Neural progenitor cell (in vitro differentiated cells): ENCODE data around the gene COMMD3. TPM values are rescaled to one million over a fixed set of nuclear protein-coding genes. Genes with fewer than 3 reads are reported as not detected.
A peak's percentile ranks its signal among the peaks of the same experiment; 100 is the strongest.

Experiments
- DNase-seq: peaks from one replicate; pipeline ENCODE4 v3.0.0-alpha.2; 2016; ENCODE audit warnings: low spot score
- H2AFZ ChIP-seq: fragments of 200-600 bp; sonication (generic); replicated peaks from 2 replicates; pipeline ENCODE4 v1.6.1; 2016; ENCODE audit warnings: antibody characterized with exemption
- H3F3A ChIP-seq: fragments of 200-600 bp; sonication (generic); 2 replicates; pipeline ENCODE4 v1.6.1; 2016; ENCODE audit warnings: antibody characterized with exemption, low read depth
- H3K27ac ChIP-seq: fragments of 200-600 bp; sonication (generic); 2 replicates; pipeline ENCODE4 v1.5.1; 2016; ENCODE audit warnings: mild to moderate bottlenecking
- H3K27me3 ChIP-seq: fragments of 200-600 bp; sonication (generic); 2 replicates; pipeline ENCODE4 v1.6.1; 2016; ENCODE audit warnings: mild to moderate bottlenecking, moderate library complexity
- H3K36me3 ChIP-seq: fragments of 200-600 bp; sonication (generic); 2 replicates; pipeline ENCODE4 v1.5.1; 2016
- H3K4me1 ChIP-seq: fragments of 200-600 bp; sonication (generic); 2 replicates; pipeline ENCODE4 v1.6.1; 2016; ENCODE audit warnings: mixed run types
- H3K4me2 ChIP-seq: fragments of 200-600 bp; sonication (generic); 2 replicates; pipeline ENCODE4 v1.6.1; 2016
- H3K4me3 ChIP-seq: fragments of 200-600 bp; sonication (generic); 2 replicates; pipeline ENCODE4 v1.5.1; 2016
- H3K79me2 ChIP-seq: fragments of 200-600 bp; sonication (generic); 2 replicates; pipeline ENCODE4 v1.6.1; 2016; ENCODE audit warnings: low read depth
- H3K9ac ChIP-seq: fragments of 200-600 bp; sonication (generic); 2 replicates; pipeline ENCODE4 v1.6.1; 2016
- H3K9me3 ChIP-seq: fragments of 200-600 bp; sonication (generic); 2 replicates; pipeline ENCODE4 v1.5.1; 2016; ENCODE audit warnings: low read depth
- H4K20me1 ChIP-seq: fragments of 200-600 bp; sonication (generic); 2 replicates; pipeline ENCODE4 v1.6.1; 2016; ENCODE audit warnings: low read depth
- H3K27ac Mint-ChIP-seq: 3 replicates; pipeline ENCODE4 v1.8.0; 2021; ENCODE audit warnings: mixed read lengths
- H3K27me3 Mint-ChIP-seq: 2 replicates; pipeline ENCODE4 v1.8.0; 2022; ENCODE audit warnings: low read depth, mild to moderate bottlenecking, inconsistent platforms, moderate library complexity, mixed read lengths; ENCODE audit not compliant: insufficient read depth
- H3K36me3 Mint-ChIP-seq: 3 replicates; pipeline ENCODE4 v1.8.0; 2021; ENCODE audit warnings: mixed read lengths
- H3K4me1 Mint-ChIP-seq: 3 replicates; pipeline ENCODE4 v1.8.0; 2021; ENCODE audit warnings: mixed read lengths
- H3K4me3 Mint-ChIP-seq: 3 replicates; pipeline ENCODE4 v1.8.0; 2021; ENCODE audit warnings: mild to moderate bottlenecking, moderate library complexity, mixed read lengths
- H3K9me3 Mint-ChIP-seq: 3 replicates; pipeline ENCODE4 v1.8.0; 2020; ENCODE audit warnings: mixed read lengths
- CTCF ChIP-seq: fragments of 200-600 bp; sonication (generic); IDR thresholded peaks from 2 replicates; pipeline ENCODE4 v1.5.1; 2017; ENCODE audit warnings: antibody characterized with exemption, mild to moderate bottlenecking
- EZH2 ChIP-seq: fragments of 200-600 bp; sonication (generic); IDR thresholded peaks from 2 replicates; pipeline ENCODE4 v1.6.1; 2017; ENCODE audit warnings: antibody characterized with exemption, mild to moderate bottlenecking, moderate library complexity
- EZH2phosphoT487 ChIP-seq: fragments of 200-600 bp; sonication (generic); IDR thresholded peaks from 2 replicates; pipeline ENCODE4 v1.6.1; 2017; ENCODE audit warnings: antibody characterized with exemption
- total RNA-seq: library from RNA; depleted of rRNA; stranded (reverse); fragments of >200 nt; gene quantifications from 2 replicates; pipeline ENCODE4 v1.2.3, GENCODE V29; 2015; ENCODE audit warnings: low replicate concordance

COMMD3 gene
- total RNA-seq, 1 donor from 2014 or later: 16.3 TPM

GRCh38 chr10:22322641-22323160 lies 6.5 kb downstream of the COMMD3 start:
- Mint-ChIP-seq H3K36me3 (peaks cover 8% of the 10 kb centered on the region), H3K4me1 (peaks cover 55% of the 10 kb centered on the region), H3K9me3 (peaks cover 6% of the 10 kb centered on the region), H3K27ac (peak overlapping the region; percentile 94), H3K27me3 (peaks cover 40% of the 10 kb centered on the region), H3K4me3 (peak overlapping the region; percentile 98)
- peak; percentile 99 for TF ChIP-seq EZH2
- peak; percentile 95 for TF ChIP-seq EZH2phosphoT487
- TF ChIP-seq CTCF: no peak
- H3K4me3 ChIP-seq: peak overlapping the region; percentile 73
- H3K36me3 ChIP-seq: no peaks in the 10 kb centered on the region
- H3K27ac ChIP-seq: no peak overlapping the region
- peaks cover 17% of the 10 kb centered on the region for H3K4me1 ChIP-seq
- H4K20me1 ChIP-seq: peaks cover 67% of the 10 kb centered on the region
- H3F3A ChIP-seq: peaks cover 52% of the 10 kb centered on the region
- no peak overlapping the region for H2AFZ ChIP-seq
- peak overlapping the region; percentile 88 for H3K4me2 ChIP-seq
- no peaks in the 10 kb centered on the region for H3K9me3 ChIP-seq
- no peak overlapping the region for H3K9ac ChIP-seq
- peaks cover 83% of the 10 kb centered on the region for H3K27me3 ChIP-seq
- peaks cover 32% of the 10 kb centered on the region for H3K79me2 ChIP-seq
- no peak for DNase-seq

DNA sequence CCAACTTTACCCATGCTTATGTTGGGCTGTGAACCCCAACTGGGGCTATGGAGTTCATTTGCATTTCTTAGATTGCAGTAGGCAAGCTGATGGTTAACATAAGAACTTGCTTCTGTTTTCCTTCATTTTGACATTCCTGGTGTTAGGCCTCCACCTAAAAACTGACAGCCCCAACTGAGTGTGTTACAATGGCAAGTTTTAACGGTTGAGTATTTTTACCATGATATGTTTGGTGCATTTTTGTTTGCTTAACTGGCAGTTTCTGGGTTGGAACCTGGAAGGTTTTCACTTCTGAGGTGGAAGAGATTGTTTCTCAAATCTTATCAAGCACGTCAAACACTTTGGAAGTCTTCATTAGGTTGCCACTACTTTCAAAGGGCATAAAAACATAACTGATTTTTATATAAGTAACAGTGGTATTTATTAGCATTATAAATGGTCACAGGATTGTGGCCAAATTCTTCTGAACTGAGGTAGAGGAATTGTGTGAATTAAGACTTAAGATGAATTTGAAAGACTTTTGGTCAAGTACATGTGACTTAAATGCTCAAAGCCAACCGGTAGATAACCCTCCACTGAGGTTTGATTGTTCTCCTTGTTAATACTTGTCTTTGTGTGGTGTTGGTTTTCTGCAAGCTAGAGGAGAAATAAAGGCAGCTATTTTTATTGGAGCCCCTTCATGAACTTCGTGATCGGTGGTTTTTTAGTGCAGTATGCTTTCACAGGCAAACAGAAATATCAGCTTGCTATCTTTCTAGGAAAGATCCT lies 7.5 kb downstream of the COMMD3 start:
- no peak for TF ChIP-seq EZH2phosphoT487
- TF ChIP-seq CTCF: no peak
- TF ChIP-seq EZH2: no peak
- no peaks in the 10 kb centered on the region for H3K36me3 ChIP-seq
- H3K79me2 ChIP-seq: peaks cover 32% of the 10 kb centered on the region
- peaks cover 57% of the 10 kb centered on the region for H4K20me1 ChIP-seq
- no peak overlapping the region for H3K27ac Mint-ChIP-seq
- H3K9me3 Mint-ChIP-seq: peaks cover 6% of the 10 kb centered on the region
- no peak for DNase-seq
- no peak overlapping the region for H2AFZ ChIP-seq
- peaks cover 51% of the 10 kb centered on the region for H3K4me1 Mint-ChIP-seq
- H3K4me1 ChIP-seq: peaks cover 17% of the 10 kb centered on the region
- peaks cover 82% of the 10 kb centered on the region for H3K27me3 ChIP-seq
- peaks cover 10% of the 10 kb centered on the region for H3K36me3 Mint-ChIP-seq
- H3K9me3 ChIP-seq: no peaks in the 10 kb centered on the region
- H3K4me3 Mint-ChIP-seq: peak overlapping the region; percentile 98
- H3K27me3 Mint-ChIP-seq: peaks cover 33% of the 10 kb centered on the region
- H3K4me2 ChIP-seq: no peak overlapping the region
- H3F3A ChIP-seq: peaks cover 50% of the 10 kb centered on the region
- H3K27ac ChIP-seq: no peak overlapping the region
- H3K4me3 ChIP-seq: no peak overlapping the region
- no peak overlapping the region for H3K9ac ChIP-seq

DNA sequence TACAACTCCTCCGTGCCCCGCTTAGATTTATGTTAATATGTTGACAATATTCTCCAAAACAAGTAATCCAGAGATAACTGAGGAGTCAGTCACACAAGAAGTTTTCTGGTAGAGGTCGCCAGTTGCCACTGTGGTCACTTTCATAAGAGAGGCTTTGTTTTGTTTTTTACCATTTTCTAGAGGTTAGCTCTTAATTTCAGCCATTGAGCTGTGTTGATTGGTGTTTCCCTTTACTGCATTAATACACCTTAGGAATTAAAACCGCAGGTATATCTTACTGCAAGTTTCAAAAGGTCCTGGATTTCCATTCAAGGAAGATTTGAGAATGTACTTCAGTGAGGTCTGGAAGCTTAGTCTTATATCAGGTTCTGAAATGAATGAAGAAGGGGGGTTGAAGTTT lies 8.2 kb downstream of the COMMD3 start:
- H3K4me2 ChIP-seq: peak overlapping the region; percentile 90
- H2AFZ ChIP-seq: no peak overlapping the region
- H3K79me2 ChIP-seq: peaks cover 32% of the 10 kb centered on the region
- Mint-ChIP-seq H3K9me3 (peaks cover 6% of the 10 kb centered on the region), H3K36me3 (peaks cover 14% of the 10 kb centered on the region), H3K27me3 (peaks cover 27% of the 10 kb centered on the region), H3K4me3 (peak overlapping the region; percentile 98), H3K27ac (no peak overlapping the region), H3K4me1 (peaks cover 48% of the 10 kb centered on the region)
- peak; percentile 68 for TF ChIP-seq EZH2
- TF ChIP-seq EZH2phosphoT487: no peak
- TF ChIP-seq CTCF: no peak
- H3K36me3 ChIP-seq: no peaks in the 10 kb centered on the region
- H3K9me3 ChIP-seq: no peaks in the 10 kb centered on the region
- peaks cover 57% of the 10 kb centered on the region for H4K20me1 ChIP-seq
- no peak for DNase-seq
- H3K4me1 ChIP-seq: peaks cover 17% of the 10 kb centered on the region
- H3K4me3 ChIP-seq: no peak overlapping the region
- H3K9ac ChIP-seq: no peak overlapping the region
- no peak overlapping the region for H3K27ac ChIP-seq
- peaks cover 80% of the 10 kb centered on the region for H3K27me3 ChIP-seq
- peaks cover 47% of the 10 kb centered on the region for H3F3A ChIP-seq
